HG03139 (cell line): ENCODE data around the gene SIGLEC7.

ENCODE experiments used
- ATAC-seq: cut with Tn5 transposase; IDR thresholded peaks from one replicate; pipeline ENCODE4 v1.9.1; 2021; ENCODE audit not compliant: unreplicated experiment

The SIGLEC7 gene

GRCh38 chr19:51142119-51142518 is at the start of gene SIGLEC7:
Gene SIGLEC7 (plus strand): TSS chr19:51142301. CDS start chr19:51142370, 69 bp downstream.
- no peak for ATAC-seq

GRCh38 chr19:51093101-51093500 is 49.0 kb upstream of the SIGLEC7 start:
- no peak for ATAC-seq

- ATAC-seq: no peak
These were observed 48.4 kb upstream of the SIGLEC7 start for GRCh38 chr19:51093510-51094345.

GRCh38 chr19:51094696-51095279 is 47.3 kb upstream of the SIGLEC7 start:
- ATAC-seq: no peak

GRCh38 chr19:51096473-51097165 is 45.5 kb upstream of the SIGLEC7 start:
- no peak for ATAC-seq

GRCh38 chr19:51097166-51097738 is 44.8 kb upstream of the SIGLEC7 start:
- no peak for ATAC-seq

- ATAC-seq: no peak
These were observed 44.3 kb upstream of the SIGLEC7 start for GRCh38 chr19:51097796-51098195.

- ATAC-seq: no peak
These were observed 43.6 kb upstream of the SIGLEC7 start for GRCh38 chr19:51098365-51099046.

GRCh38 chr19:51099047-51099382 is 43.1 kb upstream of the SIGLEC7 start:
- ATAC-seq: no peak

- ATAC-seq: no peak
These were observed 41.5 kb upstream of the SIGLEC7 start for GRCh38 chr19:51100601-51101000.

- no peak for ATAC-seq
These were observed 40.8 kb upstream of the SIGLEC7 start for GRCh38 chr19:51101171-51101865.

GRCh38 chr19:51102991-51103390 is 39.1 kb upstream of the SIGLEC7 start:
- ATAC-seq: no peak

GRCh38 chr19:51103926-51104341 is 38.2 kb upstream of the SIGLEC7 start:
- no peak for ATAC-seq

GRCh38 chr19:51107406-51108065 is 34.6 kb upstream of the SIGLEC7 start:
- ATAC-seq: no peak

GRCh38 chr19:51108066-51108804 is 33.9 kb upstream of the SIGLEC7 start, which contains the start of gene CTU1:
Gene CTU1 (minus strand): TSS chr19:51108409. CDS start chr19:51104569, 3,840 bp downstream.
- peak; percentile 94 for ATAC-seq

GRCh38 chr19:51108805-51109146 is 33.3 kb upstream of the SIGLEC7 start:
- peak; percentile 18 for ATAC-seq

- no peak for ATAC-seq
These were observed 31.5 kb upstream of the SIGLEC7 start for GRCh38 chr19:51110666-51110971.

- ATAC-seq: no peak
These were observed 30.5 kb upstream of the SIGLEC7 start for GRCh38 chr19:51111606-51112005.

- no peak for ATAC-seq
These were observed 27.9 kb upstream of the SIGLEC7 start for GRCh38 chr19:51114087-51114729.
